ENCODE data around the gene ASS1.

The ASS1 gene

GRCh38 chr9:130458027-130458803, 13.5 kb downstream of the ASS1 start:
- no peak for DNase-seq

GRCh38 chr9:130458804-130459067, 14.0 kb downstream of the ASS1 start:
- DNase-seq, result no peak

GRCh38 chr9:130459151-130459550, 14.4 kb downstream of the ASS1 start:
- DNase-seq, result no peak

- DNase-seq, result no peak
Observed at GRCh38 chr9:130459941-130460669, 15.3 kb downstream of the ASS1 start.

GRCh38 chr9:130461218-130461630, 16.5 kb downstream of the ASS1 start:
- DNase-seq, result peak; percentile 28

GRCh38 chr9:130461731-130462130, 17.0 kb downstream of the ASS1 start:
- no peak for DNase-seq

GRCh38 chr9:130462685-130463540, 18.2 kb downstream of the ASS1 start:
- DNase-seq, result no peak

- no peak for DNase-seq
Observed at GRCh38 chr9:130463763-130464745, 19.3 kb downstream of the ASS1 start.

GRCh38 chr9:130465383-130466096, 20.8 kb downstream of the ASS1 start:
- no peak for DNase-seq

- DNase-seq, result no peak
Observed at GRCh38 chr9:130466537-130467217, 21.9 kb downstream of the ASS1 start.

- no peak for DNase-seq
Observed at GRCh38 chr9:130467316-130467715, 22.6 kb downstream of the ASS1 start.

GRCh38 chr9:130468566-130468965, 23.8 kb downstream of the ASS1 start:
- DNase-seq, result no peak

GRCh38 chr9:130470269-130470668, 25.5 kb downstream of the ASS1 start:
- no peak for DNase-seq

- DNase-seq, result no peak
Observed at GRCh38 chr9:130470950-130471349, 26.2 kb downstream of the ASS1 start.

GRCh38 chr9:130471411-130472183, 26.8 kb downstream of the ASS1 start:
- DNase-seq, result no peak

- no peak for DNase-seq
Observed at GRCh38 chr9:130472184-130472705, 27.5 kb downstream of the ASS1 start.

GRCh38 chr9:130473009-130473408, 28.2 kb downstream of the ASS1 start:
- DNase-seq, result no peak

GRCh38 chr9:130473566-130473965, 28.8 kb downstream of the ASS1 start:
- DNase-seq, result peak; percentile 17

GRCh38 chr9:130474106-130474505, 29.3 kb downstream of the ASS1 start:
- peak; percentile 43 for DNase-seq

- DNase-seq, result no peak
Observed at GRCh38 chr9:130476151-130476730, 31.5 kb downstream of the ASS1 start.

All from NCI-H146 (cell line).